ENCODE measurements around the gene FAM47E. TPM values are rescaled to one million over a fixed set of nuclear protein-coding genes. Genes with fewer than 3 reads are reported as not detected.

Gene FAM47E
- total RNA-seq, 1 experiment from 2014 or later, result 2.0 TPM

- H3K4me1 ChIP-seq (ENCODE audit: insufficient read depth, low read length), result no peaks in the 10 kb centered on the region
- H3K23ac ChIP-seq (ENCODE audit: insufficient read length, low read depth, low read length), result no peak overlapping the region
- H2BK20ac ChIP-seq (ENCODE audit: low read depth, low read length, poor library complexity, severe bottlenecking), result no peak overlapping the region
- H3K14ac ChIP-seq (ENCODE audit: insufficient read depth, low read length), result no peak overlapping the region
- no peak overlapping the region for H3K56ac ChIP-seq (ENCODE audit: insufficient read length, low read depth, low read length)
- H2BK12ac ChIP-seq (ENCODE audit: insufficient read length, low read depth, low read length), result no peak overlapping the region
- H3K79me1 ChIP-seq (ENCODE audit: insufficient read depth, low read depth, low read length, poor library complexity, severe bottlenecking), result no peaks in the 10 kb centered on the region
- H3K36me3 Mint-ChIP-seq (ENCODE audit: insufficient read depth in 1 of 3, low read depth in 3 of 3), result no peaks in the 10 kb centered on the region
- no peaks in the 10 kb centered on the region for H3K9me3 ChIP-seq (ENCODE audit: control insufficient read depth, low read depth, low read length)
- H2BK5ac ChIP-seq (ENCODE audit: insufficient read length, low read length), result no peak overlapping the region
- no peak overlapping the region for H4K5ac ChIP-seq (ENCODE audit: insufficient read length, low read depth, low read length)
- no peak overlapping the region for H3K4me2 ChIP-seq (ENCODE audit: insufficient read depth, insufficient read length, low read length)
- no peak overlapping the region for H3K18ac ChIP-seq (ENCODE audit: insufficient read length, low read depth, low read length)
- no peaks in the 10 kb centered on the region; a peak in 1 of 5 replicates for H3K9me3 Mint-ChIP-seq
- WGBS (ENCODE audit: extremely low coverage, insufficient read length, low lambda C conversion rate), result no CpG with 5 or more reads among the region's 6 CpGs
- no peak overlapping the region for H2AK5ac ChIP-seq (ENCODE audit: insufficient read length, low read length)
- no peaks in the 10 kb centered on the region for H3K27me3 Mint-ChIP-seq (ENCODE audit: low read depth)
- no peak overlapping the region for H3K4me3 Mint-ChIP-seq
- no peak overlapping the region for H2BK15ac ChIP-seq (ENCODE audit: low read depth, low read length)
- H3K27me3 ChIP-seq (ENCODE audit: insufficient read depth, low read length), result no peaks in the 10 kb centered on the region
- no peak overlapping the region for H4K91ac ChIP-seq (ENCODE audit: insufficient read length, low read depth, low read length)
- no peak overlapping the region for H3K27ac Mint-ChIP-seq
- no peak overlapping the region for H3K4ac ChIP-seq (ENCODE audit: low read depth, low read length)
- H2AFZ ChIP-seq (ENCODE audit: low read length), result no peak overlapping the region
- no peaks in the 10 kb centered on the region for H4K20me1 ChIP-seq (ENCODE audit: control insufficient read depth, insufficient read depth, insufficient read length)
- no peak overlapping the region for H4K8ac ChIP-seq (replicated peaks; ENCODE audit: insufficient read length, low read depth, low read length)
- H3K23me2 ChIP-seq (ENCODE audit: insufficient read length, low read depth, low read length, poor library complexity, severe bottlenecking), result no peaks in the 10 kb centered on the region
- TF ChIP-seq CTCF (conservative IDR thresholded peaks at IDR 0.05), result no peak
- H2BK120ac ChIP-seq (ENCODE audit: low read depth, low read length, poor library complexity, severe bottlenecking), result no peak overlapping the region
- no peaks in the 10 kb centered on the region for H3K4me1 Mint-ChIP-seq
- no peak overlapping the region for H3T11ph ChIP-seq (ENCODE audit: low read length)
- no peak overlapping the region for H3K27ac ChIP-seq (ENCODE audit: insufficient read length, low read depth, low read length)
- no peak for DNase-seq
- no peak overlapping the region for H3K9ac ChIP-seq (ENCODE audit: extremely low read depth, insufficient read length, low read length)
- H3K79me2 ChIP-seq (ENCODE audit: insufficient read depth, low read length), result no peaks in the 10 kb centered on the region
These were observed 19.7 kb downstream of the FAM47E start for GRCh38 chr4:76271248-76271647.

Data from H9 (cell line).